GM23338 (cell line): ENCODE results near the gene RESP18. TPM values are rescaled to one million over a fixed set of nuclear protein-coding genes. Genes with fewer than 3 reads are reported as not detected.
A peak's percentile ranks its signal among the peaks of the same experiment; 100 is the strongest.

Experiments
- ATAC-seq: fragments of 200-7000 bp; cut with Tn5 transposase; 3 replicates; pipeline ENCODE4 v1.9.1; 2020
- DNase-seq: peaks from one replicate; pipeline ENCODE4 v3.0.0-alpha.2; 2015; ENCODE audit warnings: low spot score
- H2AFZ ChIP-seq: fragments of 200-600 bp; sonication (generic); 2 replicates; pipeline ENCODE4 v1.8.0; 2016; ENCODE audit warnings: antibody characterized with exemption, mild to moderate bottlenecking, moderate library complexity
- H3F3A ChIP-seq: fragments of 200-600 bp; sonication (generic); replicated peaks from 2 replicates; pipeline ENCODE4 v1.8.0; 2017; ENCODE audit warnings: antibody characterized with exemption, mixed run types, low read depth
- H3K27ac ChIP-seq: fragments of 200-600 bp; sonication (generic); 2 replicates; pipeline ENCODE4 v1.6.1; 2016; ENCODE audit warnings: low read depth
- H3K27me3 ChIP-seq: fragments of 200-600 bp; sonication (generic); 2 replicates; pipeline ENCODE4 v1.8.0; 2016; ENCODE audit warnings: mild to moderate bottlenecking, mixed run types, moderate library complexity; ENCODE audit not compliant: insufficient read depth
- H3K36me3 ChIP-seq: fragments of 200-600 bp; sonication (generic); 2 replicates; pipeline ENCODE4 v1.8.0; 2016; ENCODE audit warnings: mild to moderate bottlenecking; ENCODE audit not compliant: insufficient read depth
- H3K4me1 ChIP-seq: fragments of 200-600 bp; sonication (generic); 2 replicates; pipeline ENCODE4 v1.8.0; 2016; ENCODE audit warnings: mild to moderate bottlenecking, moderate library complexity; ENCODE audit not compliant: insufficient read depth
- H3K4me2 ChIP-seq: fragments of 200-600 bp; sonication (generic); 2 replicates; pipeline ENCODE4 v1.7.1; 2017; ENCODE audit warnings: mixed run types
- H3K4me3 ChIP-seq: fragments of 200-600 bp; sonication (generic); 2 replicates; pipeline ENCODE4 v1.6.1; 2016; ENCODE audit warnings: mixed run types
- H3K79me2 ChIP-seq: fragments of 200-600 bp; sonication (generic); replicated peaks from 2 replicates; pipeline ENCODE4 v1.8.0; 2017; ENCODE audit warnings: mild to moderate bottlenecking; ENCODE audit not compliant: insufficient read depth
- H3K9me2 ChIP-seq: fragments of 200-600 bp; sonication (generic); 2 replicates; pipeline ENCODE4 v1.8.0; 2017; ENCODE audit not compliant: insufficient read depth
- H4K20me1 ChIP-seq: fragments of 200-600 bp; sonication (generic); replicated peaks from 2 replicates; pipeline ENCODE4 v1.8.0; 2017; ENCODE audit warnings: mild to moderate bottlenecking; ENCODE audit not compliant: insufficient read depth
- H3K27ac Mint-ChIP-seq: 2 replicates; pipeline ENCODE4 v1.8.0; 2020; ENCODE audit warnings: inconsistent platforms, mild to moderate bottlenecking, moderate library complexity, mixed read lengths
- H3K27me3 Mint-ChIP-seq: 3 replicates; pipeline ENCODE4 v1.8.0; 2022; ENCODE audit warnings: low read depth, mild to moderate bottlenecking, moderate library complexity, mixed read lengths, inconsistent platforms; ENCODE audit not compliant: insufficient read depth, poor library complexity
- H3K36me3 Mint-ChIP-seq: 3 replicates; pipeline ENCODE4 v1.8.0; 2021; ENCODE audit warnings: low read depth, mild to moderate bottlenecking, inconsistent platforms, moderate library complexity, mixed read lengths
- H3K4me1 Mint-ChIP-seq: 3 replicates; pipeline ENCODE4 v1.8.0; 2020; ENCODE audit warnings: mild to moderate bottlenecking, inconsistent platforms, mixed read lengths
- H3K4me3 Mint-ChIP-seq: 3 replicates; pipeline ENCODE4 v1.8.0; 2021; ENCODE audit warnings: moderate library complexity, mild to moderate bottlenecking, inconsistent platforms, mixed read lengths
- H3K9me3 Mint-ChIP-seq: 3 replicates; pipeline ENCODE4 v1.8.0; 2020; ENCODE audit warnings: moderate library complexity, mild to moderate bottlenecking, inconsistent platforms, mixed read lengths
- CREB1 ChIP-seq: fragments of 250-450 bp; sonication (Bioruptor Pico); IDR thresholded peaks from 2 replicates; pipeline ENCODE4 v1.5.0; 2020; ENCODE audit warnings: low read depth, mild to moderate bottlenecking, moderate library complexity
- CTCF ChIP-seq, 2 experiments: fragments of 200-600 bp in 1 of 2; sonication (generic) in 1 of 2; conservative IDR thresholded peaks; 2 replicates each; pipeline versions ENCODE4 v1.5.1 to v1.6.1; 2016 to 2017; ENCODE audit warnings: antibody characterized with exemption in 2 of 2, low read depth in 2 of 2, mild to moderate bottlenecking in 2 of 2, moderate library complexity in 1 of 2
- ETS1 ChIP-seq: IDR thresholded peaks from 2 replicates; pipeline ENCODE4 v1.6.1; 2016; ENCODE audit warnings: antibody characterized with exemption
- EZH2 ChIP-seq: fragments of 200-600 bp; sonication (generic); IDR thresholded peaks from one replicate; pipeline ENCODE4 v1.8.0; 2017; ENCODE audit warnings: antibody characterized with exemption, mild to moderate bottlenecking, low read depth; ENCODE audit not compliant: unreplicated experiment
- EZH2phosphoT487 ChIP-seq: fragments of 200-600 bp; sonication (generic); IDR thresholded peaks from one replicate; pipeline ENCODE4 v1.8.1; 2018; ENCODE audit warnings: antibody characterized with exemption; ENCODE audit not compliant: unreplicated experiment
- JUNB ChIP-seq: IDR thresholded peaks from one replicate; pipeline ENCODE4 v1.6.1; 2016; ENCODE audit warnings: antibody characterized with exemption; ENCODE audit not compliant: unreplicated experiment
- NANOG ChIP-seq: IDR thresholded peaks from 2 replicates; pipeline ENCODE4 v1.6.1; 2016; ENCODE audit warnings: antibody characterized with exemption, borderline replicate concordance
- POLR2AphosphoS5 ChIP-seq: IDR thresholded peaks from 2 replicates; pipeline ENCODE4 v1.6.1; 2016; ENCODE audit warnings: antibody characterized with exemption, low read depth
- REST ChIP-seq: IDR thresholded peaks from one replicate; pipeline ENCODE4 v1.6.1; 2018; ENCODE audit warnings: antibody characterized with exemption; ENCODE audit not compliant: unreplicated experiment
- STAT1 ChIP-seq: IDR thresholded peaks from one replicate; pipeline ENCODE4 v1.6.1; 2016; ENCODE audit warnings: antibody characterized with exemption; ENCODE audit not compliant: unreplicated experiment
- ZNF331 ChIP-seq: fragments of 250-450 bp; sonication (Bioruptor Pico); IDR thresholded peaks from 2 replicates; pipeline ENCODE4 v1.5.0; 2020; ENCODE audit warnings: low read depth, mild to moderate bottlenecking, moderate library complexity
- ZNF462 ChIP-seq: fragments of 250-450 bp; sonication (Bioruptor Pico); IDR thresholded peaks from 2 replicates; pipeline ENCODE4 v1.5.0; 2020; ENCODE audit warnings: mild to moderate bottlenecking, moderate library complexity
- polyA plus RNA-seq: library from polyadenylated mRNA; unstranded; fragments of >200 nt; fragmentation: Nextera tagmentation; extraction: Ambion mirVana; gene quantifications from 2 replicates; pipeline ENCODE4 v1.2.1, GENCODE V29; 2016
- total RNA-seq: library from RNA; depleted of rRNA; stranded (reverse); fragments of >200 nt; shearing (Covaris generic); gene quantifications from 2 replicates; pipeline ENCODE4 v1.2.3, GENCODE V29; 2014

Gene RESP18
- total and polyA plus RNA-seq, 2 experiments from 2014 or later = not detected

GRCh38 chr2:219281588-219281987 lies 51.0 kb downstream of the RESP18 start (continued):
- TF ChIP-seq NANOG (no peak), STAT1 (no peak), POLR2AphosphoS5 (no peak), EZH2 (no peak), CTCF (conservative IDR thresholded peaks at IDR 0.05; ENCODE audit: low read depth in 2 of 2) (no peak), ZNF331 (no peak), CREB1 (no peak), EZH2phosphoT487 (no peak), ETS1 (no peak)

GRCh38 chr2:219280651-219281050 lies 51.9 kb downstream of the RESP18 start:
- no peak overlapping the region for H3K4me3 ChIP-seq
- peak overlapping the region; percentile 85 for H3K4me3 Mint-ChIP-seq
- no peaks in the 10 kb centered on the region for H3K9me3 Mint-ChIP-seq
- H3K4me1 Mint-ChIP-seq = peaks cover 35% of the 10 kb centered on the region
- DNase-seq (no peak), ATAC-seq (no peak)
- H4K20me1 ChIP-seq = no peaks in the 10 kb centered on the region
- H3K36me3 ChIP-seq = no peaks in the 10 kb centered on the region; the same call in 1 of the 2 replicates
- no peaks in the 10 kb centered on the region for H3F3A ChIP-seq
- no peaks in the 10 kb centered on the region for H3K27me3 ChIP-seq
- H3K27ac Mint-ChIP-seq = no peak overlapping the region
- peaks cover 26% of the 10 kb centered on the region for H3K4me1 ChIP-seq
- H2AFZ ChIP-seq = no peak overlapping the region
- no peak overlapping the region for H3K4me2 ChIP-seq
- peaks cover 13% of the 10 kb centered on the region for H3K27me3 Mint-ChIP-seq
- no peaks in the 10 kb centered on the region for H3K9me2 ChIP-seq
- H3K27ac ChIP-seq = no peak overlapping the region
- no peaks in the 10 kb centered on the region for H3K79me2 ChIP-seq
- peaks cover 11% of the 10 kb centered on the region; the same call in 2 of the 3 replicates for H3K36me3 Mint-ChIP-seq
- no peak for TF ChIP-seq NANOG
- no peak for TF ChIP-seq CREB1
- no peak for TF ChIP-seq POLR2AphosphoS5
- TF ChIP-seq ZNF462 = no peak
- no peak for TF ChIP-seq ETS1
- no peak for TF ChIP-seq JUNB
- no peak for TF ChIP-seq EZH2
- no peak for TF ChIP-seq REST
- TF ChIP-seq EZH2phosphoT487 = no peak
